ENCODE measurements around the gene TMBIM4.
"Not testable (repeated sequence)": the region's sequence is repeated elsewhere in the genome, so short reads cannot be mapped to it uniquely, and the experiment has no call there.

Gene TMBIM4

DNA sequence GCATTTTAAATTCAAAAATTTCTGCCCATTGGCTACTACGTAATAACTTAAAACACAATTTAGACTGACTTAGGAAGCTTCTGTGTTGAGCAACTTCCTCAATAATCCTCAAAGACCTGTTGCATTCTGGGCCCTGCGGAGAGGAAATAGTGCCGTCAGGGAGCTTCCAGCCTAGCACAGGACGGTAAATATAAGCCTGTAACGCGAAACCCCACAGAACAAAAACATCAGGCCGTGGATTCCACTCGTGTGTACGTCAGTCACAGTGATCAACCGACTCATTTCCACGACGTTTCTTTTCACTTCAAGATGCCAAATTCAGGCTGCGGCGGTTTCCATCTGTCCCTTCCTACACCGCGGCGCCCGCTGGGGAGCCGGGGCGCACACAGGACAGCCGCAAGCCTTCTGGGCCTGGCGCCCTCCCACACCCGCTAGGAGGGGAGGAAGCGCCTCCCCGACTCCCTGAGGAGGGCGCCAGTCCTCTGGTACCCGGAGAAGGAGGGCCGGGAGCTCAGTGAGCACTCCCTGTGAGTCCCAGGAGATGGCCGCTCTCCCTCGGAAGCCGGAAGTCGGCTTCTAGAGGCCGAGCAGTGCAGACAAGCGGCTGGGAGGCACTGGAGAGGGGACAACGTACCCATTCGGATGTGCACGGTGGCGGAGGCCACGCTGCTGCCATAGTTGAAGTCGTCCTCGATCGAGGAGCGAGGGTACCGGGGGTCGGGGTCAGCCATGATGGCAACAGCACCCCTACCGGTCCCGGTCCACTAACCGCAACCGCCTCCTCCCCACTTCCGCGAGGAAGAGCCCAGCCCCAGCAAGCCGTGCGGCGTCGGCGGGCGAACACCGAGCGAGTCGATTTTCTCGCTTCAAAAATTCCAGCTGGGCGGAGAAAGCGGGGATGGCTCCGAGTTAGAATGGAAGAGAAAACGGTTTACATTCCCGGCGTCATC, at the start of gene TMBIM4:
TSS of gene TMBIM4 (minus strand) at position 776 of the 950 bp plus-strand sequence. CDS start at position 731, 45 bp downstream.
- DNase-seq (ENCODE audit: low read depth): peak; percentile 78

- no peak for DNase-seq (ENCODE audit: low read depth)
Observed at GRCh38 chr12:66217342-66217917, 47.6 kb upstream of the TMBIM4 start.

DNA sequence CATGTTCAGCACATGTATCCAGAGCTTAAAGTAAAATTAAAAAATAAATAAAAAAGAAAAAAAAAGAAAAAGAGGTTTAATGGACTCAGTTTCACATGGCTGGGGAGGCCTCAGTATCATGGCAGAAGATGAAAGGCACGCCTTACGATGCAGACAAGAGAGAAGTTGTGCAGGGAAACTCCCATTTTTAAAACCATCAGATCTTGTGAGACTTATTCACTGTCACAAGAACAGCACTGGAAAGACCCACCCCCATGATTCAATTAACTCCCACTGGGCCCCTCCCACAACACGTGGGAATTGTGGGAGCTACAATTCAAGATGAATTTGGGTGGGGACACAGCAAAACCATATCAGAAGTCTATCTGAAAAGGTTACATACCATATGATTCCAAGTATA, 43.2 kb upstream of the TMBIM4 start:
- not testable (repeated sequence) for DNase-seq (ENCODE audit: low read depth)

- not testable (repeated sequence) for DNase-seq (ENCODE audit: low read depth)
Observed at GRCh38 chr12:66211573-66211972, 41.8 kb upstream of the TMBIM4 start.

GRCh38 chr12:66210840-66211239, 41.0 kb upstream of the TMBIM4 start:
- no peak for DNase-seq (ENCODE audit: low read depth)

DNA sequence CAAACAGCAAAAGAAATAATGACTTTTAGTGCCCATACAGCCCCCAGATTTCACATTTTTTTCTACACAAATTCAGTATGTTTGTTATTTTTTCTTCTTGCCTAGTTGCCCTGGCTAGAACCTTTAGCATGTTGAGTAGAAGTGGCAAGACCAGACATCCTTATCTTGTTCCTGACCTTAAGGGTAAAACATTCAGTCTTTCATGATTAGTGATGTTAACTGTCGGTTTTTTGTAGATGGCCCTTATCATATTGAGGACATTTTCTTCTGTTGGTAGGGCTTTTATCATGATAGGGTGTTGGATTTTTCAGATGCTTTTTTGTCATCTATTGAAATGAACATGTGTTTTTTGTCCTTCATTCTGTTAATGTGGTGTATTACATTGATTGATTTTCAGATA, 36.3 kb upstream of the TMBIM4 start:
- no peak for DNase-seq (ENCODE audit: low read depth)

DNA sequence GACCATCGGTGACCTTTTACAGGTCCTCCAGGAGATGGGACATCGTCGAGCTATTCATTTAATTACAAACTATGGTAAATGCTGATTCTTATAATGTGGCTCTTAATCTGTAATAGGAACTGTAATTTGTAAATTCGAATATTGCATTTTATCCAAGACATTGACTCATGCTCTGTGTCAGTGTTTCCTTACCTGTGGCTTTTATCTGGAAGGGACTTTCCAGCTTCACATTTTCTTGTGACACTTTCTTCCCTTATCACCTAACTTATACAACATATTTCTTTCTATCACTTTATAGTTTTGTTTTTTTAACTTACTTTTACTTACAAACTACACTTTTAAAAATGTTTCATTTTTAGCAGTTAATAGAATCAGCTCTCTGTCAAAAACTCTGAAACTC, 34.0 kb upstream of the TMBIM4 start:
- no peak for DNase-seq (ENCODE audit: low read depth)

DNA sequence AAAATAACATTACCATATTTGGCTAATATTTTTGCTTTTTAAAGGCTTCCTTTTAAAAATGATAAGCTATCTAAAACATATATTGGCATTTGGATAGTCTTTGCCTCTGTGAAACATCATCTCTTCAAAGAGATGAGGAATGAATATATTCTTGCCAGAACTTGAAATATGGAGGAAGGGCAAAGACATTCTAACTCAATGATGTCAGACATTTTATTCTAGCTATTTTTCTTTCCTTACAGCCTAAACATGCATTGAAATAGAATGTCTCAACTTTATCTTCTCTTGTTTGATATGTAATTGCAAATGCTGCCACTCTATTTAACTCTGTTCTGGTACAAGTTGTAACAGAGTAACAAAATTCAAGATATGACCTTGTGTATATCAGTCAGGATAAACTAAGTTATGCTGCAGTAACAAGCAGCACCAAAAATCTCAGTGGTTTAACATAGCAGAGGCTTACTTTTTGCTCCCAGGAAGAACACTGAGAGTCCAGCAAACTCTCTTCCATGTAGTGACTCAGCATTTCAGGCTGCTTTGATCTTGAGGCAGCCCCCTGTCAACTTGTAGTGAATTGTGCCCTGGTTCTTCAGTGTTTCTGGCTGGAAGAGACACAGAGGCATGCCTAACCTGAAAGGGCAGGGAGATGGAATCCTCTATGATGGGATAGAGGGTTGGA, 30.2 kb upstream of the TMBIM4 start:
- no peak for DNase-seq (ENCODE audit: low read depth)

- DNase-seq (ENCODE audit: low read depth): no peak
Observed at GRCh38 chr12:66199141-66199540, 29.3 kb upstream of the TMBIM4 start.

GRCh38 chr12:66197495-66197921, 27.7 kb upstream of the TMBIM4 start:
- no peak for DNase-seq (ENCODE audit: low read depth)

- no peak for DNase-seq (ENCODE audit: low read depth)
Observed at GRCh38 chr12:66196806-66197205, 27.0 kb upstream of the TMBIM4 start.

- no peak for DNase-seq (ENCODE audit: low read depth)
Observed at GRCh38 chr12:66195242-66195641, 25.4 kb upstream of the TMBIM4 start.

DNA sequence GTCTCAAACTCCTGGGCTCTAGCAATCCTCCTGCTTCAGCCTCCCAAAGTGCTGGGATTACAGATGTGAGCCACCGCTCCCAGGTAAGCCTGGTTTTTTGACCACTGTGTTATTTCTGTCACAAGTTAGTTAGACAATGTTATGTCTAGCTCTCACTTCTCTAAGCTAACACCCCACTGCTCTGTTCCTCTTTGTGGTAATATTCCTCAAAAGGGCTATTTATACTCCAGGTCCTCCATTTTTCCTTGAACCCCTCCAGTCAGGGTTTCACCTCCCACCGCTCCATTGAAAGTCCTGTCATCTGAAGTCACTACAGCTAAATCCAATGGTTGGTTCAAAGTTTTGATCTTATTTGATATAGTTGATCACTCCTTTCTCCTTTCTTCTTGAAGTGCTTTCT, 24.3 kb upstream of the TMBIM4 start:
- DNase-seq (ENCODE audit: low read depth): no peak

DNA sequence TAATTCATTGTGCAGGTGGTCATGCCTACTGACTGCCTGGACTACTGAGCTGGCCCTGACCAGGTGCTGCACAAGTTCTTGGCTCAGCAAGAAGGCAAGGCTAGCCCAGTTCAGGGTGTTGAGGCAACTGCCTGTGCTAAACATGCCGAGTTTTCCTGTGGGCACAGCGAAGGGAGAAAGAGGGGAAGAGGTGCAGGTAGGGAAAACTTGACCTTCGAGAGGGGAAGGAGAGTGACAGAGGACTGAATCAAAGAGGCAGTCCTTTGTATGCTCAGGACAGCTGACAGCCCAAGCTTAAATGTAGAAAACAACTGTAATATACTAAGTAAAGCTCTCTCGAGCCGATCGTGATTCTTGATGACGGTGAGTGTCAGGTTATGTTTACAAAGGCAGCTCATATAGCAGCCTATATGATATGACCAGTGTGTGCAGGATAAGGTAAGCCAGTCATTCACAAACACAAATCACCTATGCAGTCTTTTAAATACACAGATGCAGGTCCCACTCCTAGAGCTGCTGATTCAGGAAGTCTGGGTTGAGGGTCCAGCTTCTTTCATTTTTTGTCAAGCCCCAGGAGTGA, 21.8 kb upstream of the TMBIM4 start:
- DNase-seq (ENCODE audit: low read depth): no peak

DNA sequence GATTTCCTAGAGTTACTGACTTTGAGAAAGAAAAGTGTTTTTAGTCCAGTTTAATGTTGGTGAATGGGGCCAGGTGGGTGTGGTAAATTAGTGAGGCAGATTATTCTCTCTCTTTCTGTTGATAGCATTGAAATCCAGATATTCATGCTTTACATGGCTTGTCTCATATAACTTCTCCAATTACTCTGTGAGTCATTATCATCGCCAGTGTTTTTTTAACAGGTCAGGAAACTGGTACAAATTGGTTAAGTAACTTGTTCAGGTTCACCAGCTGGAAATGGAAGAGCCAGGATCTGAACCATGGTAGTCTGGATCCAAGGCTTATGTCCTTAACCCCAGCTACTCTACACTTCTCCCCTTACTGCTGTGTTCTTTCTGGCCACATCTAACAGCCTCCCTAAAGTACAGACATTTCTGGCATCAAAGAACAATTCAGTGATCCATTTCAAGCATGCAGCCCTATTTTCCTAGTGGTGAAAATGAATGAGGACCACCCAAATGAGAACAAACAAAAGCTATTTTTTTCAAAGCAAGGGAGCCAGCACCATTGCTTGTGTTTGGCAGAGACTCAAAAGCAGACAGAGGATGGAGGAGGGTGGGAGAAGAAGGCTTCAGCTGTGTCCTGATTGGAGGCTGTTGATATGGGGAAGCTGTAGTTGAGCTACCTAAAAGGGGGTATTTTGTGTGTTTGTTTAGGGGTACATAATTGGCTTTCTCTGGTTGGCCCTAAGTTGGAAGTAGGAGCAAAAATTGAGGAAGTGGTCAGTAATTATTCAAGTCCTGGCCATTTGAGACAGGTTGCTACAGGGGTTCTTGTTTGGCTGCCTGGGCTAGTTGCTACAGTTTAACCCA, 20.9 kb upstream of the TMBIM4 start:
- no peak for DNase-seq (ENCODE audit: low read depth)

- no peak for DNase-seq (ENCODE audit: low read depth)
Observed at GRCh38 chr12:66189889-66190288, 20.1 kb upstream of the TMBIM4 start.

- no peak for DNase-seq (ENCODE audit: low read depth)
Observed at GRCh38 chr12:66189486-66189843, 19.7 kb upstream of the TMBIM4 start.

GRCh38 chr12:66188584-66189485, 19.0 kb upstream of the TMBIM4 start, which contains the start of gene IRAK3:
Gene IRAK3, plus strand, starts transcription at chr12:66189214. Its CDS starts 86 bp downstream, at chr12:66189300.
- DNase-seq (ENCODE audit: low read depth): peak; percentile 11

DNA sequence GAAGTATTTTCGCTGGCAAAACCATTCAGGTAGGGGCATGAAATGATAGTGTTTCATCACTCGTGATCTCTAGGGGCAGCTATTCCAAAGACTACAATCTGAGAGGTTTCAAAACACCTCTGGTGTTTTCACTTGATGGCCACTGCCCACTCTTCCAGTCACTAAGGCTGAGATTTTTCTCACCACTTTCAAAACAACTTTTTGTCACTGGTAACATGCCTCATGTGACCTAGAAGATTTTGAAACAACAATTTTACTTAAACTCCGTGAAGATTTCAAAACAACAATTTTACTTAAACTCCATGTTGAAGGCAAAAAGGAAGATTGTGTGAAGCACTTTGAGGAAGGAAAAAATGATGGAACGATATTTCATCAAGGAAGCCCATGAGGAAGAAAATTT, 18.0 kb upstream of the TMBIM4 start:
- DNase-seq (ENCODE audit: low read depth): no peak

DNA sequence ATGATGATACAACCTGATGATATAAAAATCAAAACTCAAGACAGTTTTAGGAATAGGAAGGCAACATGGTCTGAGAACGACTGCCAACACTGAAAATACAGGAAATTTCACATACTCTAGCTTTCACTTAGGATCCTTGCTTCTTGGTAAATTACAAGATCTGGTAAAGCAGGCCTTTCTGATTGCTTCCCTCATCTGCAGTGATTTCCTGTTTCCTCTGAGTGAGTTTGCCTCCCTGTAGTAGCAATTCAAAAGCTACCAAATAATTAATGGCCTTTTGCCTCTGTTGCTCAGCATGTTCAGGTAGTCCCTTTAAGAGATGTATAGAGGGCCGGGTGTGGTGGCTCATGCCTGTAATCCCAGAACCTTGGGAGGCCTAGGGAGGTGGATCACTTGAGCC, 17.2 kb upstream of the TMBIM4 start:
- no peak for DNase-seq (ENCODE audit: low read depth)

Measured in T-helper 22 cell (primary cell).